ENCODE results near the gene ZNF576.
"Not testable (repeated sequence)": the region's sequence is repeated elsewhere in the genome, so short reads cannot be mapped to it uniquely, and the experiment has no call there.

The ZNF576 gene, protein sequence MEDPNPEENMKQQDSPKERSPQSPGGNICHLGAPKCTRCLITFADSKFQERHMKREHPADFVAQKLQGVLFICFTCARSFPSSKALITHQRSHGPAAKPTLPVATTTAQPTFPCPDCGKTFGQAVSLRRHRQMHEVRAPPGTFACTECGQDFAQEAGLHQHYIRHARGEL

DNA sequence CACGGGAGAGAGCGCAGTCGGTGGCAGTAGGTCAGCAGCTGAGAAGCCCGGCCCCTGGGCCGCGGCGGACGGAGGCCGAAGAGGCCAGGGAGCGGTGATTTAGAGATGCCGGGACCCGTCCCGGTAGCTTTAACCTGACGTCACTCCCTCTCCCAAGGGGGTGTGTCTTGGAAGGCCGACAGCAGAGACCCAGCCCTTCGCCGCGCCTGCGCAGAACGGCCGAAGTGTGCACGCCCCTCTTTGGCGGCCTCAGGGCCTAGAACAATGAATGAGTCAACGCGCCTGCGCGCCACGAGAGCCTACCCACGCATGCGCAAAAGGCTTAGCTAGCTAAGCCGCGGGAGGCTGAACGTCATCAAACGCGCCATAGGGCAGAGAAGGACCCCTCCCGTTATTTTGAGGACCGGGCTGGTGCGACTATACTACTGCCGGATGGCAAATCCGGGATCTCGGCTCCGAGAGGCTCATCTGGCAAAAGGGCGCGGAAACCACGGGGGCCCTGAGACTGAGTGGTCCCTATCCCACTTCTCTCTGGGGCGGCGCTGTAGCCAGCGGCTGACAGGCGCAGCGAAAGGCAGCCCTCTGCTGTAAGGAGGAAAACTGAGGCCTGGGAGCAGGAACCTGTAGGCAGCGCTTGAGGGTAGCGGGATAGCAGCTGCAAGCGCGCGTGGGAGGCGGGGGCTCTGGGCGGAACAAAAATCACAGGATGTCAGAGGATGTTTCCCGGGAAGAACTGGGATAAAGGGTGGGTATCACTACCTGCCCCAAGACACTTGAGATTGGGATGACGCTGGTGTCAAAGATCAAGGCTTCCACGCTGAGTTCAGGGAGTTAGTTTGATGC is at the start of gene ZNF576, which contains the start of gene IRGQ:
Gene ZNF576, plus strand, starts transcription at position 597 of the 843 bp plus-strand sequence. CDS start 514 bp downstream, outside the sequence.
Gene IRGQ, minus strand, starts transcription at position 136 of the 843 bp plus-strand sequence. CDS start 796 bp downstream, outside the sequence.
- DNase-seq = peak; percentile 100

DNA sequence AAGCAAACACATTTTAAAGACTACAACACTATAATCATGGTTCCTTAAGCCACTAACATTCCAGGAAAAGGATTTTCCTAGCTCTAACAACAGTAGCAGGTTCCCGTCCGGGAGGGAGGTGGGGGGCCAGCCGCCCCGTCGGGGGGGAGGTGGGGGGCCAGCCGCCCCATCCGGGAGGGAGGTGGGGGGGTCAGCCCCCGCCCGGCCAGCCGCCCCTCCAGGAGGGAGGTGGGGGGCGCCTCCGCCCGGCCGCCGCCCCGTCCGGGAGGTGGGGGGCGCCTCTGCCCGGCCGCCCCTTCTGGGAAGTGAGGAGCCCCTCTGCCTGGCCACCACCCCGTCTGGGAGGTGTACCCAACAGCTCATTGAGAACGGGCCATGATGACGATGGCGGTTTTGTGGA is 48.5 kb upstream of the ZNF576 start:
- DNase-seq = not testable (repeated sequence)

DNA sequence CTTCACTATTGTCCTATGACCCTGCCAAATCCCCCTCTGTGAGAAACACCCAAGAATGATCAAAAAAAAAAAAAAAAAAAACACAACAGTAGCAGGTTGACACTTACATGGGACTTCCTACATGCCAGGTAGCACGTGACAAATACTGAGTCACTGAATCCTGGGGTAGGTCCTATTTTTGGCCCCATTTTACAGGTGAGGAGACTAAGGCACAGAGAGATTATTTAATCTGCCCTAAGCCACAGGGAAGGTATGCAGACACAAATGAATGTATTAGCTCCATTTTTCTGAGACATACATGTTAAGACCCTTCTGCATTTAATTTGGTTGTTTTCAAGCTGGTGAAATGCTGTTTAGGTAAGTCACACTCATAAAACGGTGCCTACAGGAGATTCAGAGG is 47.7 kb upstream of the ZNF576 start:
- DNase-seq = no peak

DNA sequence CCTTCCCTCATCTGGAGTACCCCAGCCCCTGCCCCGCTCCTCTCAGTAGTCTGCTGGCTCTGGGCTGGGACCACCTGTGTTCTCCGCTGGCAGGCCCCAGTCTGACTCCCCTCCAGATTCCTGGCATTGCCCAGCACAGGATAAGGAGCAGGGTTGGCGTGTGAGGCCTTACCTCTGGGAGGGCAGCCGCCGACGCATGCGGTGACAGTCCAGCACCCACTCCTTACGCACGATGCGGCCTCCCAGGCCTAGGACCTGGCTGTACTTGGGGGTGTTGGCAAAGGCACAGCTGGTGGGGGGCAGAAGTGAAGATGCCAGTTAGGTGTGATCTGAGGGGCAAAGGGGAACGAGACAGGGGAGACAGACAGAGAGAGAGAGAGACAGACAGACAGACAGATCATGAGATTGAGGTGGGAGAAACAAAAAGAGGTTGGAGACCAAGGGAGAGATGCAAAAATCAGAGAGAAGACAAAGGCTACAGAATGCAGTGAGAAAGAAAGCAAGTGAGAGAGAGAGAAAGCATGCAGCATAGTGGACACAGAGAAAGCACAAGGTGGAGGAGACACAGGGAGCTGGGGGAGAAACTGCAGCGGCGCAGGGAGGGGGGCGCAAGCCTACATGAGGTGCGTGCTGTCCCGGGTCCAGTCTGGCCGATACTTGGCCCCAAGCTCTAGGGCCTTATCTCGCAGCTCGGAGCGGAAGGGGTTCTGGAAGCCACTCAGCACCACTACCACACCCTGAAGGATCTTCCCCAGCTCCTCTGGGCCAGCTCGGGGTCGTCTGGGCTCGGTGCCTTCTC is 44.8 kb upstream of the ZNF576 start:
- no peak for DNase-seq

DNA sequence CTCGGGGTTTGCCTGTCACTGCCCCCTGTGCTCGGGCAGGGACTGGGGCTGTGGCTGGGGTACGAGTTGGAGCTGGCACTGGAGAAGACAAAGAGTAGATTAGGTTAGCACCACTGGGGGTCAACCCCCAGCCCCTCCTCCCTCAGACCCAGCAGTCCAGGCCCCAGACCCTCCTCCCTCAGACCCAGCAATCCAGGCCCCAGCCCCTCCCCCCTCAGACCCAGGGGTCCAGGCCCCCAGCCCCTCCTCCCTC is 44.3 kb upstream of the ZNF576 start:
- DNase-seq = no peak

DNA sequence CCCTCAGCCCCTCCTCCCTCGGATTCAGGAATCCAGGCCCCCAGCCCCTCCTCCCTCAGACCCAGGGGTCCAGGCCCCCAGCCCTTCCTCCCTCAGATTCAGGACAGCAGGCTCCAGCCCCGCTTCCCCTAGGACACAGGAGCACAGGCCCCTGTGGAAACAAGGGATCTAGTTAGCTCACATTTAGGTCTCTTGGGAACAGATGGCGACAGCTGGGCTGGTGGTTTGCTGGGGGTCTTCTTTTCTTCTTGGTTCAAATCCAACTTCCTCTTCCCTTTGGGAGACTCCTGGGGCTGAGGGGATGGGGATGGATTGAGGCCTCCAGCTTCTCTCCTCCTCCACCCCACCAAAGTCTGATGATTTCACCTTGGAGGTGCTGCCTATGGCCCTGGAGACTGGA is 43.8 kb upstream of the ZNF576 start:
- DNase-seq = no peak

DNA sequence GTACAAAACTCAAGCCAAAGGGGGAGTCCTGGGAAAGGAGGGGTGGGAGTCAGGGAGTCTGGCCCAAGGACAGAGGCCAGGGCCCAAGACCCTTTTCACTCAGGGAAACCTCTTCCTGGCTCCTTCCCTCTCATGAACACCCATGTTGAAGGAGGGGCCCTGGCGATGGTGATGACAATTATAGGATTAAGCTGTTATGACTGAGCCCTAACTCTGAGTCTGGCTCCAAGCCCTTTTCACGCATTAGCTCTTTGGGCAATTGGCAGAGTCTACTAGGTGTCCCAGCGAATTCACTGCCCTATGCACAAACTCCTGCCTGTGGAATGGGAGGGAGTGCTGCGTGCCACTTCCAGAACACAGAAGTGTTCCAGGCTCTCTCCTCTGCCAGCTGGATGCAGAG is 42.7 kb upstream of the ZNF576 start:
- no peak for DNase-seq

DNA sequence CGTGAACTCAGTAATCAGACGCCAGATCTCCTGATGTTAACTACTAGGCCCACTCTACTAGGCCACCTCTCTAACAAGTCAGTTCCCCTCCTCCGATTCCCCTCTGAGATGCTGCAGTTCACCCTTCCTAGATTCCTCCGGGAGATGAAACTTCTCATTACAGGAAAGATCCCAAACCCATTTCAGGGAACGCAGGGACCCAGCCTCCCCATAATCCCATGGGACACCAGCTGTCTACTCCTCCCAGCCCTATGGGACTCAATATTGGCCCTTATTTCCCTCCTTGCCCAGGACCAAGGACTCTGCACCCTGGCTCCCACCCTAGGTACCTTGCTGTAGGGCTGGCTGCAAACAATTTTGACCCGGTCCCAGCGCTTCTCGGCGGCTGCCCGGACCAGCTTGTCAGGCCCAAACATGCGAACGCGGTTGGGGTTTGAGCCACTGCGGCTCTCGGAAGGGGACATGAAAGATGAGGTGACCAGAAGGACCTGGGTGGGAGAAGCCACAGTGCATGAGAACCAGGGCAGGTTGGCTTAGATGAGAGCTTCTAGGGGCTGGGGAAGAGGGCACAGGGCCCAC is 42.0 kb upstream of the ZNF576 start:
- no peak for DNase-seq

DNA sequence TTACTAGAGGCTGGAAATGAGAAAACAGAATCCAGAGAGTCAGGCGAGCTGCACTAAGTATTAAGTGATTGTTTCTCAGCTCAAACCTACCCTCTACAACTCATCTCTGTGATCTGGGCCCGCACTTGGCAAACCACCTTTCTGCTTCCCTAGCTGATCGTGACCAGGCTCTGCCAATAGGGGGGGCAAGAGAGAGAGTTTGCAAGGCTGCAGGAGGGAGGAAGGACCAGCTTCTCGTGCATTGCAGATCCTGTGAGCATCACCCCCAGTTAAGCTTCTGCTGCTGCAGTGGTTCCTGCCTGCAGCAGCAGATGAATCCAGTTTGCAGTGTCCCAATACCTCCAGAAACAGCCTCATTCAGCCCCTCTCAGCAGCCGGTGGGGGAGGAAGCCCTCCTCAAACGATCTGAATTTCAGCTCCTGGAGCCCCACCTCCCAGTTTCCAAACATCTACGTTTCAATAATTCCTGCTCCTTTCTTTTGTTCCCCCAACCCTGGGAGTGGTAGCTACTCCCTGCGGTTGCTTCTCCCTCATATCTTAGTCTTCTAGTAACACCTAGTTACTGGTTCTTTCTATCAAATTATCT is 41.1 kb upstream of the ZNF576 start:
- DNase-seq = peak; percentile 91

DNA sequence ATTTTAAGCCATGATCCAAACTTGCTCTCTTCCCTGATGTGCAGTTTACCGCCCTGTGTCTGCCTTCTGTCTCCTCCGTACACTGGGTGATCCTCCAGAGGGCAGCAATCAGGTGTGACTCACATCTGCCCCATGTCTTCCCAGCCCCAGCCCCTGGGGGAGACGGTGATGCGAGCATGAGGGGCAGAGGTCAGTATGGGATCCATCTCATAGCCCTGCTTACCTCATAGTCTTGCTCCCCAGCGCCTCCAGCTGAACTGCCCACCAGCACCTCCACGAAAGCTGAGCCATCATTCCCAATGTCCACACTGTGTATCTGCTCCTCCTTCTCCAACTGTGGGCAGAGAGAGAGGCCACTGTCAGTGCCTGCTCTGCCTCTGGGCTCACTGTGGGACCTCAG is 35.7 kb upstream of the ZNF576 start:
- DNase-seq = peak; percentile 55

DNA sequence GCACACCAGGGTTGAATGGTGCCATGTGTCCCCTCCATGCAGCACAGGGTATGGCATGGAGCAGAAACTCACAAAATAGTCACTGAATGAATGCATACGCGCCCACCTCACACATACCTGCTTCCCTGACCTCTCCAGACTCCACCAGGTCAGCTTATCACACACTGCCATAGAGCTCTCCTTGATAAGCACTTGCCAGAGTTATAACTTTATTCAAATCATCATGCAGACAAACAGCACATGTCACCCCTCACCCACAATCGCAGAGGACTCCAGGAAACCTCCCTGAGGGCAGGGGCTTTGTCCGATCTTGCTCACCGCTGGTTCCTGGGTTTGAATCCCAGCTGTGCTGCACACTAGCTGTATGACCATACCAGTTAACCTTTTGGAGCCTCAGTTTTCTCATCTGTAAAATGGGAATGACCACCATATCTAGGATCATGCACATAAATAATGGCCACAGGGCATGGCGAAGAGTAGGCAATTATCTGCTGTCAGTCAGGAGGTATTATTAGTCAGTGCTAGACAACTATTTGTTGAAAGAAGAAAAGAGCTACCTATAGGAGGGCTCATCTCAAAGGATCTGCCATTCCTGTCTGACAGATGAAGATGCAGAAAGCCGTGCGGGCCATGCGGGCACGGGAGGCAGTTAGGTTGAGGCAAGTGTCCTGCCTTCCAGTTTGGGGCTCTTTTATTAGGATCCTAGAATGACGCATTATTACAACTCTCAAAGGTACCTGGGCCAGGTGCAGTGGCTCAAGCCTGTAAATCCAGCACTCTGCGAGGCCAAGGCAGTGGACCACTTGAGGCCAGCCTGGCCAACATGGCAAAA is 35.0 kb upstream of the ZNF576 start:
- no peak for DNase-seq

DNA sequence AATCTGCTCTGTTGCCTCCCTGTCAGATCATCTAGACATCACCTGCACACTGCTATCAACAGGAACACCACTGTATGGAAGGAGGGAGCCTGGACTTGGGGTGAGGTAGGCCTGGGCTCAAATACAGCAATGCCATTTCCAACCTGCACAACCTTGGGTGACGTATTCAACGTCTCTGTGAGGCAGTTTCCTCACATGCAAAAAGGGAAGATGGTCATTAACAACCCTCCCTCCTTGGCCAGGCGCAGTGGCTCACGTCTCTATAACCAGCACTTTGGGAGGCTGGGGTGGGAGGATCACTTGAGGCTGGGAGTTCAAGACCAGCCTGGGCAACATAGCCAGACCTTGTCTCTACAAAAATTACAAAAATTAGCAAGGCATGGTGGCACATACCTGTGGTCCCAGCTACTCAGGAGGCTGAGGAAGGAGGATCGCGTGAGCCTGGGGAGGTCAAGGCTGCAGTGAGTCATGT is 34.1 kb upstream of the ZNF576 start:
- no peak for DNase-seq

DNA sequence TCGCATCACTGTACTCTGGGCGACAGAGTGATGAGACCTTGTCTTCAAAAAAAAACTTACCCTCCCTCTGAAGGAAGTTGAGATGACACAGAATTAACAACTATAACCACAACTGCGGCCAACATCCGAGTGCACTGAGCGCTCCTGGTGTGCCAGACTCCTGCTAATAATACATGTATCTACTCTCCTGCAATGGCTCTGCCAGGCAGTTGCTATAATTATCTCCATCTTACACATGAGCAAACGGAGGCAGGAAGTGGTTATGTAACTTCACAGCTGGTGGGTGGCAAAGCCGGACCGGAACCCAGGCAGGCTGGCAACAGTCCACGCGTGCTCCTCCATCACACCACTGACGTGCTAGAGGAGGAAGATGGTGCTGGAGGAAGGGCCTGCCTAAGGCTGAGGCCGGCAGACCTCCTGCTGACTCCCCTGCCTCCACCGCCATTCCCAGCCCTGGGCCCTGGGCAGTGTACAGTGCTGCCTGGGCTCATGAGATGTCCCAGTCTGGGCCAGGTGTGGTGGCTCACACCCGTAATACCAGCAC is 33.6 kb upstream of the ZNF576 start:
- peak; percentile 98 for DNase-seq

DNA sequence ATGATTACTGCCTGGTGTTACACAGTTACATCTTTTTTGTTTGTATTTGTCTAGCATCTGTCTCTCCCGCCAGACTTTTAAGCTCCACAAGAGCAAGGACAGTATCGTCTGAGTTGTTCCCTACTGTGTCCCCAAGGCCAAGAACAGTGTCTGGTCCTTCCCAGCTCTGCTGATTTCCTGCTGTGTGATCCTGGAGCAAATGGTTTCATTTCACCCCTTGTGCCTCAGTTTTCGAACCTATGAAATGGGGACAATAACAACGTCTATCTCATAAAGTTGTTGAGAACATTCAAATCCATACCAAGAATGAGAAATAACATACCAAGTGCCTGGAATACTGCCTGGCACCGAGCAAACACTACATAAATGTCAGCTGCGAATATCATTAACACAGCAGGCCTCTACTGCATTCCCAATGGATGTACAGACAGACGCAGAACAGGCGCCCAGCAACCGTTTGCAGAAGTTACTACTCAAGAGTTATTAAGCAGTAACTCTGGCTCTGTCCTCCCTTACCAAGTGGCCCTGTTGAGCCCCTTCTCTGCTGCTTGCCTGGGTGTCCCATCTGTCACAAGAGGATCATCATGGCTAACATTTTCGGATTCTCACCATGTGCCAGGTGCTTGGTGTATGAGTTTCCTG is 32.5 kb upstream of the ZNF576 start:
- DNase-seq = peak; percentile 38

DNA sequence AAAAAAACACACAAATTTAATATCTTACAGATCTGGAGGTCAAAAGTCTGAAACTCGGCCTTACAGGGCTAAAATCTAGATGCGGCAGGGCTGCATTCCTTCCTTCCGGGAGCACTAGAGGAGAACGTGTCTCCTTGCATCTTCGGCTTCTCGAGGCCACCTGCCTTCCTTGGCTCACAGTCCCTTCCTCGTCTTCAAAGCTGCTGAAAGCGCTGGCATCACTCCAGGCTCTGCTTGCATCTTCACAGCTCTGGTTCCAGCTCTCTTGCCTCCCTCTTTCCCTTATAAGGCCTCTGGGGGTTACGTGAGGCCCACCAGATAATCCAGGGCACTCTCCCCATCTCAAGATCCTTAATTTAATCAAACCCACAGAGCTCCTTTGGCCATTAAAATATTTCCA is 31.6 kb upstream of the ZNF576 start:
- DNase-seq = peak; percentile 45

DNA sequence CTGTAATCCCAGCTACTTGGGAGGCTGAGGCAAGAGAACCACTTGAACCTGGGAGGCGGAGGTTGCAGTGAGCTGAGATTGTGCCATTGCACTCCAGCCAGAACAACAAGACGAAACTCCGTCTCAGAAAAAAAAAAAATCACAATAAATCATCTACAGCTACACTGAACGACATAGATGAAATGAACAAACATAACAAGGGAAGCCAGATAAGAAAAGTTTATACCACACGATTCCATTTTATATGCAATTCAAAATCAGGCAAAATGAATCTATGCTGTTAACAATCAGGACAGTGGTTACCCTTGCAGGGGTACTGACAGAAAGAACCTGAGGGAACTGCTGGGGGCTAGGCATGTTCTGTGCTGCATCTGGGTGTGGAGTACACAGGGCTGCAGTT is 26.7 kb upstream of the ZNF576 start:
- DNase-seq = no peak

DNA sequence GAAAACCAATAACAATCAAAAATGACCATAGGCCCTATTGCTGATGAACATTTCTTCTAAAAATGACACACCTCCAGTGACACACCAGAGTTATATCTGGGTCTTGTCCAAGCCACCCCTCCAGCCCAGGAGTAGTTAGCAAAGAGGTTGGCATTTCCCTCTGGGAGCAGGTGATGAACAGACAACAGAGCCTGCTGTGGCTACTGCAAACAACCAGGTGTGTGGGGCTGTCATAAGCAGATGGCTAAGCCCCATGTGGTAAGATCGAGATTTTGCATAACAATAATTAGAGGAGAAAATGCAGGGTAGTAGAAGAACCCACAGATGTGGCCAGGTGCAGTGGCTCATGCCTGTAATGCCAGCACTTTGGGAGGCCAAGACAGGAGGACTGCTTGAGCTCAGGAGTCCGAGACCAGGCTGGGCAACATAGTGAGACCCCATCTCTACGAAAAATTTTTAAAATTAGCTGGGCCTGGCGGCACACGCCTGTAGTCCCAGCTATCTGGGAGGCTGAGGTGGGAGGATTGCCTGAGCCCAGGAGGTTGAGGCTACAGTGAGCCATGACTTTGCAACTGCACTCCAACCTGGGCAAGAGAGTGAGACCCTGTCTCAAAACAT is 26.1 kb upstream of the ZNF576 start:
- DNase-seq = peak; percentile 30

DNA sequence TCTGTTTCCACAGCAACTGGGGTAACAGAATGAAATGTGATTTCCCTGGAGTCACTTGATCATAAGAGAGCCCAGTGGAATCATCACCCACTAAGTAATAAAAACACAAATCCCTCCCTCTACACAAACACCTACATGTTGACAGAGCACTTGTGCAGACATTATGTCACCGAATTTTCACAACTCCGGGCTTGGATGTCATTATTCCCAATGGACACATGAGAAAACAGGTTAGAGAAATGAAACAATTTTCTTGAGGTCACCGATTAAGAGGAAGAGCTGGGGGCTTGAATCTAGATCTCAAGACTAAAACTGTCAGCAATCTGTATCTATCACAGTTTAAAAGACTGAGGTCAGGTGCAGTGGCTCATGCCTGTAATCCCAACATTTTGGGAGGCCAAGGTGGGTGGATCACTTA is 24.2 kb upstream of the ZNF576 start:
- DNase-seq = no peak

DNA sequence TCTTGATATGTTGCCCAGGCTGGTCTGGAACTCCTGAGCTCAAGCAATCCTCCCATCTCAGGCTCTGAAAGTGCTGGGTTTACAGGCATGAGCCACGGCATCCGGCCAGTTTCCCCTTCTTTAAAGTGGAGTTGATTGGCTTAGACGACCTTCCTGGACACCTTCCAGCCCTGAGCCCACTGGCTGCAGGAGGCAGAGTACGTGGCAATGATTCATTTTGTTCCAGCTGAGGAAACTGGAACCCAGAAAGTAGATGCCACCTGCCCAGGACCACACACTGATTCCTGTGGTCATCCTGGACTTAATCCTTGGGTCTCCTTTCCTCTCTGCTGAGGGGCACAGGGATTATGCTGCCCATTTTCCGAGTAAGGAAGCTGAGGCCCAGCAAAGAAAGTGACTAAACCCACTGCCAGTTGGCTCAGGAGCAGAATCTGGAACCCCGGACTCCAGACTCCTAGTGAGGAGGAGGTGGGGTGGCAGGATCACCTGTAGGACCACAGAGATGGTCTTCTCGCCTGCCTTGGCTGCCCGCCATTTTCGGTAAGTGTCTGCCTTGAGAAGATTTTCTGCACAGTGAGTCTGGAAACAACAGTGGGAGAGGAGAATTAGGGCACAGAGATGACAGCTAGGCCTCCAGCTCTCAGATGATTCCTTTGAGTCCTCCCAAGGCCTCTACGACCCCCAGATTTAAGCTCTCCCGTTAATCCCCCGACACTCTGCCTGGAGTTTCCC is 21.8 kb upstream of the ZNF576 start:
- DNase-seq = no peak

All from hematopoietic multipotent progenitor cell treated with erythropoietin and hydrocortisone succinate and interleukin-3 and kit ligand, for 4 days (in vitro differentiated cells).